WI38 (cell line): ENCODE results near the gene CACNA2D1.

Experiments
- H3K4me3 ChIP-seq: 2 replicates; pipeline ENCODE4 v1.5.1; 2011; ENCODE audit warnings: low read depth, mild to moderate bottlenecking, control low read depth, low read length
- TF ChIP-seq, protein P1 (sequence below): IDR thresholded peaks from 2 replicates; pipeline ENCODE4 v1.5.1; 2012; ENCODE audit warnings: low read depth, mild to moderate bottlenecking, control low read depth, low read length

Gene CACNA2D1

DNA sequence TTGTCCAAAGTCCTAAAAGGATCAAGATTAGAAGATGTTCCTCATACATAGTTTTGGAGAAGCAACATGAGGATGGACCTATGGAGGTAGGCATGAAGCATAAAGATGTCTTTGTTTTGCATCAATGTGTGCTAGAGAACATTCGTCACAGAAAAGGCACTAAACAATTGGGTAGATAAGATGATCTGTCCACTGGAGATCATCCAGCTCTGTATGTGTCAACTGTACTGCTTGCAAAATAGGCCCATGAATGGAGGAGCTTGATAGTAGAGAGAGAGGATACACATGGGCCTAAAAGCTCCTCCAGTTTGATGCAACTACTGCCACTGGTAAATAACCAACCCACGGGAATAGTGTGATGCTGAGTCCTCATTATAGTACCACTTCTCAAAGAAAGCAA is 387.3 kb downstream of the CACNA2D1 start:
- TF ChIP-seq, protein P1, sequence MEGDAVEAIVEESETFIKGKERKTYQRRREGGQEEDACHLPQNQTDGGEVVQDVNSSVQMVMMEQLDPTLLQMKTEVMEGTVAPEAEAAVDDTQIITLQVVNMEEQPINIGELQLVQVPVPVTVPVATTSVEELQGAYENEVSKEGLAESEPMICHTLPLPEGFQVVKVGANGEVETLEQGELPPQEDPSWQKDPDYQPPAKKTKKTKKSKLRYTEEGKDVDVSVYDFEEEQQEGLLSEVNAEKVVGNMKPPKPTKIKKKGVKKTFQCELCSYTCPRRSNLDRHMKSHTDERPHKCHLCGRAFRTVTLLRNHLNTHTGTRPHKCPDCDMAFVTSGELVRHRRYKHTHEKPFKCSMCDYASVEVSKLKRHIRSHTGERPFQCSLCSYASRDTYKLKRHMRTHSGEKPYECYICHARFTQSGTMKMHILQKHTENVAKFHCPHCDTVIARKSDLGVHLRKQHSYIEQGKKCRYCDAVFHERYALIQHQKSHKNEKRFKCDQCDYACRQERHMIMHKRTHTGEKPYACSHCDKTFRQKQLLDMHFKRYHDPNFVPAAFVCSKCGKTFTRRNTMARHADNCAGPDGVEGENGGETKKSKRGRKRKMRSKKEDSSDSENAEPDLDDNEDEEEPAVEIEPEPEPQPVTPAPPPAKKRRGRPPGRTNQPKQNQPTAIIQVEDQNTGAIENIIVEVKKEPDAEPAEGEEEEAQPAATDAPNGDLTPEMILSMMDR = no peak
- no peak overlapping the region for H3K4me3 ChIP-seq

DNA sequence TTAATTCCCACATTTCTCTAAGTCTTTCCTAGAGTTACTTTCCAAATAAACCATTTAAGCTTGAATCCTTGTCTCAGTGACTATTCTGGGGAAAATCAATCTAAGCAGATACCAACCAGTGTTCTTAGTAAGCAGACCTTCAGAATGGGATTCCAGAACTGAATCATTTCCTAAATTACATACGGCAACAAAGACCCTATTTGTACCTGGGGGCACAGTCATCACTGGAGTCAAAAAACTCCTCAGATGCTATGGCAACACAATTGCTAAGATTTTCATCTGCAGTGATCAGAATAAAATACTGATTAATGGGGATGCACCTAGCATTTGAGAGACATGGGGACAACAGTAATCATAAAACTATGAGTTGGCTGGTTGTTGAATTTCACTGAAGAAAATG is 389.0 kb downstream of the CACNA2D1 start:
- TF ChIP-seq, protein P1 = no peak
- H3K4me3 ChIP-seq = no peak overlapping the region

DNA sequence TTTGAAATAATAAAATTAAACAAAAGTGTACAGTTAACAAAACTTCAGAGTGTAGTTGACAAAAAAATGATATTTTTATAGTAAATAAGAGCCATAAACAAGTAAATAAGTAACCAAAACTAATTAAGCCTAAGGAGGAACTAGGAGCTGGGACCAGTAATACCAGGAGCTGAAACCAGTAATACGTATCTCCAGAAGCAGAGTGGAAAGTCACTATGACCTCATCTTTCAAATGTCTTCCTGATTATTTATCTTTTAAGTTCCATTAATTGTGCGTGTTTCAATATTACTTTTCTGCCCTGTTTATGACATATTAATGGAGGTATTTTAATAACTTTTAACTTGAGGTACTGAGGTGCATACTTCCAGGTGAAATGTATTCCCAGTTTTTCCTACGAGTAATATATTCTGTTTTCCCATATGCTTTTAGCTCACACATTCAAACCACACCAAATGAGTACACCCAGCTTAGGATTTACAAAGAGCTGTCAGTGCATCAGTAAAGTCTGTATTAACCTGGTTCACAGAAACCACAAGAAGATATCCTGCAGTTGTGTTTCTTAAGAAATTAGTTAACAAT is 390.0 kb downstream of the CACNA2D1 start:
- TF ChIP-seq, protein P1 = no peak
- H3K4me3 ChIP-seq = no peak overlapping the region

- no peak overlapping the region for H3K4me3 ChIP-seq
- TF ChIP-seq, protein P1 = no peak
Measured at GRCh38 chr7:82051601-82052000, 392.0 kb downstream of the CACNA2D1 start.

DNA sequence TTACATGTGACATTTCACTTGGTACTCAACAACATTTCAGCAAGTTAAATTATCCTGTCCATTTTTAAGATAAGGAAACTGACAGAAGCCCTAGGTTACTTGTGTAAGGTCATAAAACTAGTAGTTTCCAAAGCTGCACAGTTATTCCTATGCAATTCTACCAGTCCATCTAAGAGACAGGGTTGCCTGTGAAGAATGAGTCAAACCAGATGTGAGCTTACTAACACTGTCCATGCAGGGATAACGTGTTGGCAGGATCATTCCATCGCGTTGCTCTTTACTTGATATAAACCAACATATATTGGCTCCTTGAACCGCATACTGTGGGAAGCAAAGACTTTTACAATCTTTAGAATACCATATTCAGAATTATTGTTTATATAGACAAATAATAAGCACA is 392.8 kb downstream of the CACNA2D1 start:
- TF ChIP-seq, protein P1 = no peak
- no peak overlapping the region for H3K4me3 ChIP-seq

DNA sequence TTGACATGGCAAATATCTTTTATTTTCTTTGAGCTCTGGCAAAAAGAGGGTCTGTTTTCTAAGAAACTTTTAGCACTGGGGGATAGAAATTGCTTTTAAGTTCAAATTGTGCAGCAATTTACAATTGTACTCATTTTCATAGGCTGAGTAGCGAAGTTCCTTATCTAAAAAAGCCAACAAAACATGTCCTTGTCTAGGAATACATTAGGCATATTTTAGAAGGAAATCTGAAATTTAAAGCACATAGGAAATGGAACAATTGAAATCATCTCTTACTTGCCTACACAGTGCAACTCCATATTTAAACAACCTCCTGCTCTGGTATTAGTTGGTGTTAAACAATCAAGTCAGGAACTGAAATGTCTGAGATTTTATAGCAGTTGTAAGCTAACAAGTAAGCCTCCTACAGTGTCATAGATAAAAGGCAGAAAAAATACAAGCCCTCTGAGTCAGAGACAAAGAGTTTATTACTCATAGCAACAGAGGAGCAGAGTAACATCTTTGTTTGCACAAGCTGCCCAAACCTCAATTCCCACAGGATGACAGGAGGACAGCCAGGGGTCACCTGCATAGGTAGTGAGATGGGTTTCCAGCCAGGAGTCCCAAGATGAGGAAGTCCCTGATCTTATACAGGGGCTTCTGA is 393.6 kb downstream of the CACNA2D1 start:
- TF ChIP-seq, protein P1 = no peak
- no peak overlapping the region for H3K4me3 ChIP-seq

DNA sequence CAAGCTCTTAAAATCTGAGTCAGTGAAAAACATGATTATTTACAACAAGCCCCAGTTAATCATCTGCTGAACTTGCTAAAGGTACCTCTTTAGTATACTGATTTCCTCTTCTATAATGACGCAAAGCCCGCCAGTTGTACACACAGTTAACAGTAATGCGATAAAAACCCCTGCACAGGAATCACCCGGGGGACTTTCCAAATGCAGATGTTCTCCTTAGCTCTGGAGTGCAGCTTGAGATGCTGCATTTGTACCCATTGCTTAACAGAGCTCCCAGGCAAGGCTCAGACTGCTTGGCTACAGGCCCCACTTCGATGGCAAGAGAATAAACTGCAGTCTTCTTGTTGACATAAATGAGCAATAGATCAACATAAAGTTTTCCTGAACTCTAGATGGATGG is 394.1 kb downstream of the CACNA2D1 start:
- no peak overlapping the region for H3K4me3 ChIP-seq
- TF ChIP-seq, protein P1 = no peak
